Pons (tissue), 1 donor: ENCODE data around the gene GALNT18.

Source experiments
- DNase-seq: peaks from one replicate; pipeline ENCODE4 v3.0.0-alpha.2; 2016; ENCODE audit warnings: low spot score

The GALNT18 gene

GRCh38 chr11:11306855-11307254, 314.9 kb downstream of the GALNT18 start:
- DNase-seq = no peak

GRCh38 chr11:11304550-11304949, 317.3 kb downstream of the GALNT18 start:
- no peak for DNase-seq

DNA sequence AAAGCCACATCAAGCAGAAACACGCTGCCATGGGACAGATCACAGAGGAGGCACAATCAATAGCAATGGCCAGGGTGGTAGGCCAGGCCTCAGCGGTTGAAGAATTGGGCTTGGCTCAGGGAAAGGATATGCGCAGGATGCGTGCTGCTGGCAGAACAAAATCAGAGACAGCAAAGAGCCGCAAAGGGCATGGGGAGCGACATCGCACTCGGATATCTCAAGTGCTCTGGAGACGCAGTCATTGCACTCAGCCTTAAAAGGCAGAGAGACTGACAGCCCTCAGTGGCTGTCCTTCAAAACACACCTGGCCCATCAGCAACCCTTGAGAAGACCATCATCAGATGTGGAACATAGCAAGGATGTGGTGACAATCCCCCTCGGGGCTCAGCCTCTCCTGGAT, 319.2 kb downstream of the GALNT18 start:
- DNase-seq = no peak

- DNase-seq = no peak
Observed at GRCh38 chr11:11301212-11301611, 320.6 kb downstream of the GALNT18 start.

GRCh38 chr11:11297578-11297977, 324.2 kb downstream of the GALNT18 start:
- no peak for DNase-seq

GRCh38 chr11:11296434-11296833, 325.4 kb downstream of the GALNT18 start:
- DNase-seq = no peak

- DNase-seq = no peak
Observed at GRCh38 chr11:11294551-11294855, 327.3 kb downstream of the GALNT18 start.

GRCh38 chr11:11293798-11294550, 327.8 kb downstream of the GALNT18 start:
- DNase-seq = no peak

GRCh38 chr11:11292839-11293238, 329.0 kb downstream of the GALNT18 start:
- DNase-seq = no peak

GRCh38 chr11:11291041-11292015, 330.5 kb downstream of the GALNT18 start:
- no peak for DNase-seq

DNA sequence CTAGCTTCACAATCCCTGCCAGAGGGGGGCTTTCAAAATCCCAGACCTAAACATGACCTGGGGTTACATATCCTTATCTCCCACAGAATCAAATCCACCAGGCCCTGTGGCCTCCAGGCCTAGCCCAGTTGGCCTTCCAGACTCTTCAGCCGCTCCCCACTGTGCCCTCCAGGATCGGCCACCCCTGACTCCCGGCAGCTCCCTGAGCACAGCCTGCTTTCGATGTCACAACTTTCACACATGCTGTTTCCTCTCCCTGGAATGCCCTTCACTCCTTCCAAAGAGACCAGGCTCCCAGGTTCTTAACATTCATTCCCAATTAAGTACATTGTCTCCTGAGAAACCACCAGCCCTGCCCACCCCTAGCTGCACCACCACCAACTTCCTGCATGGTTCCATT, 331.5 kb downstream of the GALNT18 start:
- no peak for DNase-seq

GRCh38 chr11:11289669-11290068, 332.1 kb downstream of the GALNT18 start:
- no peak for DNase-seq

GRCh38 chr11:11288972-11289616, 332.7 kb downstream of the GALNT18 start:
- DNase-seq = no peak

- no peak for DNase-seq
Observed at GRCh38 chr11:11284481-11284880, 337.3 kb downstream of the GALNT18 start.

DNA sequence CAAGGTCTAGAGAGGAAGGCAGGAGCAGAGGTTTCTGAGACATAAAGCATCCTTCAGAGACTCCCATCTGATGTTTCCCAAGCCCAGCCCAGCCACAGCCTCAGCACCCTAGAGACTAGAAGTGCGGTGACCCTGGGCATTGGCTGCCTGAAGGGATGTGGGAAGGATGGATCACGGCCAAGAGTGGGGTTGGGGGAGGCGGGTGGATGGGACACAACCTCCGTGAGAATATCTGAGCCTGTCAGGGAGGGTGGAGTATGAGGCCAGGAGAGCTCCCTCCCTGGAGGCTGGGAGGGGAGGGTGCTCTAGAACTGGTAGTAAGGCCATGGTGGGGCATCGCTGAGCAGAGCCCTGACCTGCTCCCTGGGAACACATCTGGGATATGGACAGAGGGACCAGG, 340.2 kb downstream of the GALNT18 start:
- no peak for DNase-seq

DNA sequence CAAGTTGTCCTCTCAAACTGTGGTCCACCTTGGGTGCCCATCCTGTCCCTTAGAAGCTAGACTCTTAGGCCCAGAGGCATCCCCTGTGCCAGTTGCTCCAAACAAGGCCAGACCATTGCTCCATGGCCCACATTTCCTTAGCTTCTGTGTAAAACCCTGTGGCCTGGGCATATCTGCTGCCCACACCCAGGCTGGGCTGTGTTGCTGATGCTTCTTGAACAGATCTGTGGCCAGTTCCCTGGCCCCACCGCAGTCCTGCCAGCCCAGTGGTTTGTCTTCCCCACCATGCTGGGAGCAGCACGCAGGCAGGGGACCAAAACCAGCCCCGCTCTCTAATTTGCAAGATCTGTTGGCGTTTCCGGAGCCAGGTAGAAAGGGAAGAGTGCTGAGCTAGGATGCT, 341.0 kb downstream of the GALNT18 start:
- DNase-seq = no peak

DNA sequence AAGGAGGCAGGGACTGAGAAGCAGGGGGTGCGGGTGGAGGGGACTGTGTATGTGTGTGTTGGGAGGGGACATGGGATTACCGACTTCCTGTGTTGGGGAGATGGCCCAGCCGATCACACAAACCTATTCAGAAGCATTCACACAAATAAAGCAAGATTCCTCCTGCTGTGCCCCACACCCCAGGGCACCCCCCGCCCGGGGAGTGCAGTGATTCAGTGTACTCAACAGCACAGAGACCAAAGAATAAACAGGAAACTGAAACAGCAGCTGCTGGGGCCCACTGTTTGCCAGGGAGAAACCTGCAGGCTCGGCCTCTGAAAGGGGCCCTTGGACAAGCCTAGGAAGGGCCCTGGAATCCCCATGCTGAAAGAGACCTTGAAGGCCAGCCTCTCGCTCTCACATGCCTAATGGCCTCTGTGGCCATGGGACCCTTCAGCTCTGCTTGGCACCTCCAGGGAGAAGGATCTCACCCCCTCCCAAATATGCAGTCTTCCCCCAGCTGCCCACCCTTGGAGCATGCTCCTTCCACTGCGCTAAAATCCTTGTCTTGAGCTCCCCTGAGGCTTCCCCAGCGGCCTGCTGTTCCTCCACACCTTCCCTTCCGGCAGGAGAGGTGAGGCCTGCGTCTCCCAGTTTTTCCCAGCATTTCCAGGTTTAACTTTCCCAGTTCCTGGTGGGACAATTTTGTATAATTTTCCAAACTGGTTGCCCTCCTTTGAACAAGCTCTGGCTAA, 341.7 kb downstream of the GALNT18 start:
- DNase-seq = no peak

DNA sequence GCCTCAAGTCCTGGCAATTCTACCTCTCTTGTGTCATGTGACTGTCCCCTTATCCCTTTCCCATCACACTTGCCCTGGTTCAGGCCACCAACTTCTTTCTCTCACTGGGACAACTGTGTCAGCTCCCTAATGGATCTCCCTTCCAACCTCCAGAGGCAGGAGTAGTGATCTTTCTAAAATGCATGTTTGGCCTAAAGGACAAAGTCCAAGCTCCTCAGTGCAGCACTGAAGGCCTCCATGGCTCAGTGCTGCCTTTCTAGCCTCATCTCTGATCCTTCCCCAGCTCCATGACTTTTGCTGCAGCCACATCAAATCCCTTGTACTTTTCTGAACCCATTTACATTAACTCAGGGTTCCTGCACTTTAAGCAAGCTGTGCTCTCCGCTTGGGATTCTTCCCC, 349.6 kb downstream of the GALNT18 start:
- DNase-seq = no peak

DNA sequence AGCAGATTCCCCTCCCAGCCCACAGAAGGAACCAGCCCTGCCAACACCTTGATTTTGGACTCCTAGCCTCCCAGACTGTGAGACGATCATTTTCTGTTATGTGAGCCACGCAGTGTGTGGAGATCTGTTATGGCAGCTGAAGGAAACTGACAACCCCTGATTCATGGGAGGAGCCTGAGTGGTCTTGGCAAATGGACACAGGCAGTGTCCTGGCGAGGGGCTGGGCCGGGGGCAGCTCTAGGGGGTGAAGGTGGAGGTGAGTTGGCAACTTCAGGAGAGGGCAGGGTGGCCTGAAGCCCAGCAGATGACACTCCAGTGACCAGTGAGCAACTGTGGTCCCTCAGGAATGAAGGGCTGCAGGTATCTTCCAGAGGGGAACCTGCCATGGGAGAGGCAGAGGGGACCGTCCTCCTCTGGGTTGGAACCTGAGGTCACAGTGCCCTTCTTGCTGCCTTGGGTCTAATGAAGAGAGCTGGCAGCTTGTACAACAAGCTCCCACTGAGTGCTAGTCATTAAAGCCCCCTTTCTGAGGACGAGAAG, 351.5 kb downstream of the GALNT18 start:
- DNase-seq = no peak

DNA sequence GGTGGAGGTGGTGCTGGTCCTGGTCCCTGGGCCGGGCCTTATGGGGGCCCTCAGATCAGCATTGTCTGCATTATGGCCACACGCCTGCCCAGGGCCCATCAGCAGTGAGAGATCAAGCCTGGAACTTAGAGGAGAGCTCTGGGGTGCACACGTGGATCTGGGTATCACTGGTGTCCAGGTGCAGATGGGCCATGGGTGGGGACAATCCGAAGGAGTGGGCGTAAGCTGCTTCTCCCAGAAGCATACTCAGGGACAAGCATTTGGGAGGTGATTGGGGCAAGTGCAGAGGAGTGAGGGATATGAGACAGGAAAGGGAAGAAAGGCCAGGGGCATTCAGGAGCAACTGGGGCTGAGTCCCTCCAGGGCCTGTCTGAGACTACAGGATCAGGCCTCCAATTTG, 353.1 kb downstream of the GALNT18 start:
- DNase-seq = no peak

- no peak for DNase-seq
Observed at GRCh38 chr11:11268119-11268518, 353.7 kb downstream of the GALNT18 start.

DNA sequence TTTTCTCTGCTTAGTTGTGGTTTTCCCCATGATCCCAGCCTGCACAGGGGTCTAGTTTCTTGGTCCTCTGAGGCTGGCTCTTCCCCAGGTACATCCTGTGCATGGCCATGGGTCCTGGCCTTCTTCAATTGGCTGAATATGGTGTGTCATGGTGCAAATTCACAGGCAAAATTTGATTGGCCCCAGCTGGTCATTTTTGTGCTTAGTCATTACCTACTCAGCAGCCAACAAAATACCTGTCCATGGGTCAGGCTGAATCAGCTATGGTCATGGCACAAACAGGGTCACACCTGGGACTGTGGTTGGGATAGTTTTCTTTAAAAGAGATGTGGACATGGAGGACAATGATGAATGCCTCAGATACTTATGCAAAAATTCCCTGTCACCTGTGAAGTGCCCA, 354.5 kb downstream of the GALNT18 start:
- DNase-seq = no peak
